Stimulated activated CD8-positive, alpha-beta memory T cell treated with anti-CD3 and anti-CD28 coated beads, Interleukin-2, amount 100 ng/mL, for 1 hour (primary cell): ENCODE measurements around the gene ADNP2.

Source experiments
- DNase-seq, 2 donors: peaks; one replicate each; pipeline ENCODE4 v3.0.0-alpha.2; 2020; ENCODE audit warnings: low read depth in 2 of 2

ADNP2 gene

DNA sequence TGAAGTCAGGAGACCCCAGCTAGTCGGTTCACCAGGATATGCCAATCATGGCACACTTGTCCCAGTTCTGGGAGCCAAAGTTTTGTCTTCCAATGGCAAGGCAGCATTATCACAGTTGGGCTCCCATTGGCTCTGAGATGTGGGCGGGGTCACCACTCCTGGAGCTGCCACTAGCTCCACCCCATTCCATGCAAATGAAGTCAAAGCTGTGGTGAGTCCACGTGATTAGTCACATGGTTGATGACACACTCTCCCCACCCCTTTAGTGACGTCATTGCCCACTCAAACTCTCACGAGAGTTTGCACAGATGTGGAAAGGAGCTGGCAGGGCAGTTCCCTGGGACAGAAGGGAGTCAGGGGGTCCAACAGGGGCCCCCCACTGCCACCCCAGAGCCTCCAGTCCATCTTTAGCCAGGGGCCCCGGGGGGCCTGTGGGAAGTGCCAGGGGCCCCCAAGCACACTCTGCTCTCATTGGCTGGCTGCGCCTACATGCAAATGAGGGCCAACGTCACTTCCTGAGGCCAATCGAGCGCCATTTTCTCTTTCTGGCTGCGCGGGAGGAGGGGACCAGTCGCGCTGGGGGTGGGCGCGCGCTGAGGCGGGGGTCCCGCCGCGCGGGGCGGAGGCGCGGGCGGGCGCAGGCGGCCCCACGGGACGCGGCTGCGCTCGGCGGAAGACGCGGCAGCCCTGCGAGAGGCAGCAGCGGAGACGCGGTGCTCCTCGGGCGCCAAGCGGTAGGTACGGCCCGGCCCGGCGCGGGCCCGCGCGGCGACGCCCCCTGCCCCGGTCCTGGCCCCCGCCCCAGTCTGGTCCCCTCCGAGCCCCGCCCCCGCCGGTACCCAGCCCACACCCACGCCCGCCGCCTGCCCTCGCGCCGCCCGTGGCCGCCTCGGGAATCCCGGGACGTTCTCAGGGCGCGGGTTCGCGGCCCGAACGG is at the start of gene ADNP2:
Gene ADNP2, plus strand, starts transcription at position 524 of the 937 bp plus-strand sequence. CDS start 8,281 bp downstream, outside the sequence.
- DNase-seq: peak; percentile 52 to 64

- DNase-seq: no peak
Measured at GRCh38 chr18:80059945-80060344, 49.1 kb upstream of the ADNP2 start.

GRCh38 chr18:80065705-80066104 is 43.4 kb upstream of the ADNP2 start:
- DNase-seq: no peak

DNA sequence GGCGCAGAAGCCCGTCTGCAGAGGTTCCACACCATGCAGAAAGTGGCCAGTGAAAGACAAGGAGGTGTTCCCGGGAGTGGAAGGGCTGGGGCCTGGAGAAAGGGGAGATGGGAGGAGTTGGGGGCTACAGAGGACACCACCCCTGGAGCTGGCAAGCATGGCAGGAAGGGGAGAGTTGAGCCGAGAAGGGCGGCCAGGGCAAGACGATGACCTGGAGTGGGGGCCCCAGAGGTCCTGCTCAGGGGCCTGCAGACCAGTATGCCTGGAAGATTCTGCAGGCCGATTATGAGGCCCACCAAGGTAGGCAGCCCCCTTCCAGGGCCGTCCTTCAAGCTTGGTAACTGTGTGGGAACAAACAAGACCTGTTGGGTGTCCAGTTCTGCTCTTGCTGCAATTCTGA is 41.7 kb upstream of the ADNP2 start:
- no peak for DNase-seq

- DNase-seq: no peak
Measured at GRCh38 chr18:80067897-80068296, 41.2 kb upstream of the ADNP2 start.

GRCh38 chr18:80068571-80069272 is 40.3 kb upstream of the ADNP2 start:
- no peak for DNase-seq

DNA sequence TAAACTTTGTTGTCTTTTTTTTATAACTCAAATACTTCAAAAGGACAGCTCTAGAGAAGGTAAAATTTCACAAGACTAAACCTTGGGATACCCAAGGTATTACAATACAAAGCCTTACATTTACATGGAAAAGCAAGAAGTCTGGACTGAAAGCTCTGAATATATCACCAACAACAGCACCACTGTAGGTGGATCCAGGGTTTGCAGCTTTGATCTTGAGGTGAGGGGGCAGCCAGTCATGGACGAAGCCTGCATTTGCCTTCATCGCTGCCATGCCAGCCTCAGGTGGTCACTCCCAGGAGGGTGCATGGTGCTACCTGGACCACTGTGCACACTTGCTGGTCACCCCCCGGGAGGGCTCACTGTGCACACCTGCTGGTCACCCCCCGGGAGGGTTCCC is 38.2 kb upstream of the ADNP2 start:
- no peak for DNase-seq

DNA sequence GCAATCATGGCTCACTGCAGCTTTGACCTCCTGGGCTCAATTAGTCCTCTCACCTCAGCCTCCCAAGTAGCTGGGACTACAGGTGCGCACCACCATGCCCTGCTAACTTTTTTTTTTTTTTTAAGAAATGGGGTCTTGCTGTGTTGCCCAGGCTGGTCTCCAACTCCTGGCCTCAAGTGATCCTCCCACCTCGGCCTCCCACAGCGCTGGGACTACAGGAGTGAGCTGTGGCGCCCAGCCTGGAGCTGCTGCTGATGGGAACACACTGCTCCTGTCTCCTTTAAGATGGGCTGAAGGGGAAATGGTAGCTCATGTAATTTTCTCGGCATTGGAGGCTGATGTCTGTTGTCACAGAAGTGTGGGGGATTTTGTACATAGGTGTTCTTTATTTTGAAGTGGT is 34.9 kb upstream of the ADNP2 start:
- no peak for DNase-seq

DNA sequence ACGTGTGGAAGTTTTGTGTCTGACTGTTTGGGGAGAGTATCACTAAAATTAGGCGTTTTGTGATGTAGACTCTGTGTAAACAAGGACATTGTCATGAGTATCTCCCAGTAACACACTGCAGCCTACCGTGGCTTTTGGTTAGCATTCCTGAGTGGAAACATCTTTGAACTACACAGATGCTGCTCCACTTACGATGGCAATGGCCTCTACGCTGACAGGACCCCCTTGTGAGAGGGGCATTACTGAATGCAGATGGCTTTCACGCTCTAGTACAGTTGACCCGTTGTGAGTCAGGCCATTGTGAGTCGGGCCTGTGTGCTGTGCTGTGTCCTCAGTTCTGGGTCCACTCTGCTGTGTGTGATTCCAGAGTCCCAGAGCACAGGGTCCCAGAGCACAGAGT is 34.4 kb upstream of the ADNP2 start:
- DNase-seq: no peak

DNA sequence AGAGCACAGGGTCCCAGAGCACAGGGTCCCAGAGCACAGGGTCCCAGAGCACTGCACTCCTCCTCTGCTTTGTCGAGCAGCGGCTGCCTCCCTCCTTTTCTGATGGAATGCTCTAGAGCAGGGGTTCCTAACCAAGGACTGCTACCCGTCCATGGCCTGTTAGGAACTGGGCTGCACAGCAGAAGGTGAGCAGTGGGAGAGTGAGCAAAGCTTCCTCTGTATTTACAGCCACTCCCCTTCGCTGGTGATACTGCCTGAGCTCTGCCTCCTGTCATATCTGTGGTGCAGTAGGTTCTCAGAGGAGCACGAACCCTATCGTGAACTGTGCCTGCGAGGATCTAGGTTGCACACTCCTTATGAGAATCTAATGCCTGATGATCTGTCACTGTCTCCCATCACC is 33.1 kb upstream of the ADNP2 start:
- no peak for DNase-seq

- DNase-seq: no peak
Measured at GRCh38 chr18:80076379-80076778, 32.7 kb upstream of the ADNP2 start.

DNA sequence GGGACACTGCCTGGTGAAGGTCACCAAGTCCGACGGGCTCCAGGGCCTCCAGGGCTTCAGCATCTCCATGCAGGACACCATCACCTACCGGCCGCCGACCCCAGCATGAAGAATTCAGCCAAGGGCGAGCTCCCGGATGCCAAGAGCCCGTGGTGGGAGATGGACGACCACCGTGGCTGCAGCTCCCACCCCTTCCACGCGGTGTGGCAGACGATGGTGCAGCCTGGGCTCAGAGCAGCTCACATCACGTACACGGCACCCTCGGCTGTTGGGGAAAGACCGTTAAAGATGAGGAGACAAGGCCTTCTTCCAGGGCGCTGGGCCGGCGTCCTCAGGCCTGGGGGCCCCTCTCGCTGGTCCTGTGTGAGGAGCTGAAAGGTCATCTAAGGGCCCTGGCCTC is 31.2 kb upstream of the ADNP2 start:
- DNase-seq: no peak

DNA sequence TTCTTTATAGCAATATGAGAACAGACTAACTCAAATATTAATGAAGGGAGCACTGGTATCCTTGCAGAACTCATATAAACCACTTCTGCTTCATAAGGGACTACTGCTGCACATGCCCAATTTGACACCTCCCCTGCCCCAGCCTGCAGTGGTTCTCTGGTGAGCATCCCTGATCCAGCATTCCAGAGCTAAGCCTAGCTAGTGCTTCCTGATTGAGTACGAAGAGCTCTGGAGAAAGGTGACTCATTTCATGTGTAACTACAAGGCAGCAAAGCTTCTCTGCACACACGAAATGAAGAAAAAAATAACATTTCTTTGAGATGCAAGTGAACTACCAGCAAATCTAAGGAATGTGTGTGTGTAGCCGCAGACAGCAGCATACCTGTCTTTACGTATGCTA is 22.8 kb upstream of the ADNP2 start:
- no peak for DNase-seq

DNA sequence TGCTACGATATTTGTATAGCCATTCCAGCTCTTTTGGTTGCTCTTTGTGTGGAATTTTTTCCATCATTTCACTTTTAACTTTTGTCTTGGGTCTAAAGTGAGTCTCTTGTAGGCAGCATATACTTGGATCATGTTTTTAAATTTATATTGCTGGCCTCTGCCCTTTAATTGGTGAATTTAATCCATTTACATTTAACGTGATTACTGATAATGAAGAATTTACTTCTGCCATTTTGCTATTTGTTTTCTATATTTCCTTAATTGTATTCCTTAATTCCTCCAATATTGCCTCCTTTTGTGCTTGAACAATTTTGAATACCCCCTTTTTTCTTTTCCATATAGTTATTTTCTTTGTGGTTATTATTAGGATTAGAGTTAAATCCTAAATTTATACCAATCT is 21.0 kb upstream of the ADNP2 start:
- no peak for DNase-seq

DNA sequence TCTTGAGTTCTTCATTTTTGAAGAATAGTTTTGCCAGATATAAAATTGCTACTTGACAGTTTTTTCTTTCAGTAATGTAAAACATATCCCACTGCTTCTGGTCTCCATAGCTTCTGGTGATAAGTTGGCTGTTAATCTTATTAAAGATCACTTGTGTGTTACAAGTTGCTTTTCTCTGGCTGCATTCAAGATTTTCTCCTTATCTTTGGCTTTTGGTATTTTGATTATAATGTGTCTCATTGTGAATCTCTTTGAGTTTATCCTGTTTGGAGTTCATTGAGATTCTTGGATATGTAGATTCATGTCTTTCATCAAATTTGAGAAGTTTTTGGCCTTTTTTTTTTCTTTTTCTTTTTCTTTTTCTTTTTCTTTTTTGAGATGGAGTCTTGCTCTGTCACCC is 20.2 kb upstream of the ADNP2 start:
- no peak for DNase-seq

DNA sequence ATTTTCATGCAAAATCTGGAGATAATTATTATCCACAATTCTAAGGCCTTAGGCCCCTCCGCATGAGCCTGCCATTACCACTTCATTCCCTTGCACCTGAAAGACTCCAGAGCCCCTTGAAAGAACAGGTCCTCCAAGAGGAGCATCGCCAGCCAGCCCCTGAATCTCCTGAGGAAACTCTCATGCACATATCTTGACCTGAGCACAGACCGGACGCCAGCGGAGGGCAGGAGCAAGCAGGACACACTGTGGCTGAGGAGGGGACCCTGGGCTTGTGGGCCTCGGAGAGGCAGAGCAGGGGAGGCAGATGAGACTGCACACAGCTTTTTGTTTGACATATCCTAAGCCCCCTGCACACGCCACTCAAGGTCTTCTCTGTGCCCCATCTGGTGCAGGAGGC is 13.6 kb upstream of the ADNP2 start:
- DNase-seq: no peak

- DNase-seq: no peak
Measured at GRCh38 chr18:80096032-80096565, 13.0 kb upstream of the ADNP2 start.

GRCh38 chr18:80097201-80097600 is 11.9 kb upstream of the ADNP2 start:
- no peak for DNase-seq

GRCh38 chr18:80103231-80103630 is 5.8 kb upstream of the ADNP2 start:
- no peak for DNase-seq

DNA sequence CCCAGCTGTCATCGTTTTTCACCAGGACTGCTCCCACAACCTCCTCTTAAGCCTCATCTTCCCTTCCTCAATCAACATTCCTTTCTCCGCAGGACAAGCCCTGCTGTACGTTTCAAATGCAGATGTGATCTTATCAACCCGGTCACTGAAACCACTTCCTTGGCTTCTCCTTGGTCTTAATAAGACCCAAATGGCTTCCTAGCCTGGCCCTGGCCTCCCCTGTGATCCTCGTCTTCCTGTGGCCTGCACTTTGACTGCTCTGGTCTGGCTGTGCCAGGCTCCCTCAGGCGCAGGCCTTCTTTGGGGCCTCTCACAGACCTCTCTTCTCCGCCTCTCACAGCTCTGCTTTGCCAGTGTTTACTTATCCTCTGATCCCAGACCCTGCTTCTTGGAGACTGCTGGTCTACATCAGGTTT is 4.7 kb upstream of the ADNP2 start:
- DNase-seq: no peak

- no peak for DNase-seq
Measured at GRCh38 chr18:80105369-80106167, 3.5 kb upstream of the ADNP2 start.

GRCh38 chr18:80106482-80107051 is 2.5 kb upstream of the ADNP2 start:
- no peak for DNase-seq
